IMR-90 (cell line): Measurements from ENCODE around the gene CLDN4. TPM values are rescaled to one million over a fixed set of nuclear protein-coding genes. Genes with fewer than 3 reads are reported as not detected.

ENCODE experiments used
- ATAC-seq: fragments of 200-7000 bp; cut with Tn5 transposase; 2 replicates; pipeline ENCODE4 v1.9.1; 2020; ENCODE audit warnings: low read depth, mild to moderate bottlenecking, moderate library complexity
- BruUV-seq: library from RNA; stranded (reverse); fragments of 400-500 nt; replicated peaks from 2 replicates; lab custom pipeline; 2021; lab: Mats Ljungman, UMichigan
- CTCF ChIA-PET: fragments of 300-600 bp; formaldehyde crosslinking; extraction: SDS; loops from one replicate; lab custom pipeline; 2021; ENCODE audit warnings: antibody characterized with exemption; lab: Yijun Ruan, JAX
- POLR2A ChIA-PET: fragments of 300-600 bp; sonication (Branson Sonifier 250); formaldehyde crosslinking; loops from one replicate; lab custom pipeline; 2022; ENCODE audit warnings: antibody characterized with exemption; ENCODE audit not compliant: unreplicated experiment; lab: Charles Lee
- DNase-seq: peaks from one replicate; pipeline ENCODE4 v3.0.0; 2013
- H2AFZ ChIP-seq: replicated peaks from 2 replicates; pipeline ENCODE3; 2013; ENCODE audit warnings: low read length, mild to moderate bottlenecking; ENCODE audit not compliant: poor library complexity
- H2AK5ac ChIP-seq: 2 replicates; pipeline ENCODE4 v1.6.1; 2013; ENCODE audit warnings: low read depth, low read length, inconsistent platforms
- H2AK9ac ChIP-seq: replicated peaks from 2 replicates; pipeline ENCODE3; 2013; ENCODE audit warnings: mild to moderate bottlenecking, low read depth, low read length, moderate library complexity; ENCODE audit not compliant: poor library complexity
- H2BK120ac ChIP-seq: 2 replicates; pipeline ENCODE4 v1.6.1; 2013; ENCODE audit warnings: low read depth, low read length, inconsistent platforms
- H2BK15ac ChIP-seq: 3 replicates; pipeline ENCODE4 v1.6.1; 2013; ENCODE audit warnings: low read depth, low read length, inconsistent platforms
- H2BK20ac ChIP-seq: 2 replicates; pipeline ENCODE4 v1.6.1; 2013; ENCODE audit warnings: low read depth, mild to moderate bottlenecking, inconsistent platforms, low read length, moderate library complexity
- H2BK5ac ChIP-seq: 2 replicates; pipeline ENCODE4 v1.6.1; 2013; ENCODE audit warnings: mild to moderate bottlenecking, low read depth, low read length, inconsistent platforms; ENCODE audit not compliant: poor library complexity, severe bottlenecking
- H3K14ac ChIP-seq: replicated peaks from 2 replicates; pipeline ENCODE4 v1.6.1; 2013; ENCODE audit warnings: low read depth, low read length, inconsistent platforms
- H3K18ac ChIP-seq: 2 replicates; pipeline ENCODE4 v1.6.1; 2013; ENCODE audit warnings: low read depth, low read length, control low read depth
- H3K23ac ChIP-seq: 2 replicates; pipeline ENCODE4 v1.6.1; 2013; ENCODE audit warnings: low read depth, low read length, inconsistent platforms
- H3K27ac ChIP-seq: 2 replicates; pipeline ENCODE4 v1.5.1; 2013; ENCODE audit warnings: mild to moderate bottlenecking, control low read depth, low read length; ENCODE audit not compliant: insufficient read depth
- H3K27me3 ChIP-seq: 2 replicates; pipeline ENCODE4 v1.6.1; 2013; ENCODE audit warnings: low read length; ENCODE audit not compliant: control insufficient read depth, insufficient read depth
- H3K36me3 ChIP-seq: 2 replicates; pipeline ENCODE4 v1.6.1; 2013; ENCODE audit warnings: low read length, mixed read lengths; ENCODE audit not compliant: control insufficient read depth, insufficient read depth
- H3K4ac ChIP-seq: 2 replicates; pipeline ENCODE4 v1.6.1; 2013; ENCODE audit warnings: low read depth, low read length, inconsistent platforms
- H3K4me1 ChIP-seq: 2 replicates; pipeline ENCODE4 v1.6.1; 2013; ENCODE audit warnings: low read length, mixed read lengths; ENCODE audit not compliant: control insufficient read depth, insufficient read depth
- H3K4me2 ChIP-seq: 2 replicates; pipeline ENCODE4 v1.6.1; 2013; ENCODE audit warnings: low read depth, mild to moderate bottlenecking, control low read depth, low read length, moderate library complexity
- H3K4me3 ChIP-seq: 2 replicates; pipeline ENCODE4 v1.5.1; 2013; ENCODE audit warnings: low read depth, mild to moderate bottlenecking, control low read depth, low read length, moderate library complexity; ENCODE audit not compliant: insufficient read depth
- H3K56ac ChIP-seq: 2 replicates; pipeline ENCODE4 v1.6.1; 2013; ENCODE audit warnings: low read length, inconsistent platforms; ENCODE audit not compliant: insufficient read depth; ENCODE audit errors: extremely low read depth
- H3K79me1 ChIP-seq, 2 experiments: 2 replicates each; pipeline ENCODE4 v1.6.1; 2013; ENCODE audit warnings: low read length in 2 of 2, inconsistent platforms in 1 of 2, low read depth in 1 of 2
- H3K9ac ChIP-seq: 2 replicates; pipeline ENCODE4 v1.6.1; 2013; ENCODE audit warnings: low read depth, low read length, control low read depth
- H3K9me1 ChIP-seq: 2 replicates; pipeline ENCODE4 v1.6.1; 2013; ENCODE audit warnings: low read length, inconsistent platforms; ENCODE audit not compliant: insufficient read depth
- H3K9me3 ChIP-seq: 2 replicates; pipeline ENCODE4 v1.6.1; 2013; ENCODE audit warnings: low read length; ENCODE audit not compliant: control insufficient read depth, insufficient read depth
- H4K20me1 ChIP-seq: 2 replicates; pipeline ENCODE4 v1.6.1; 2013; ENCODE audit warnings: low read length, inconsistent platforms; ENCODE audit not compliant: insufficient read depth
- H4K5ac ChIP-seq: 2 replicates; pipeline ENCODE4 v1.6.1; 2013; ENCODE audit warnings: mild to moderate bottlenecking, low read depth, low read length, control low read depth
- H4K8ac ChIP-seq, 2 experiments: 2 replicates each; pipeline ENCODE4 v1.6.1; 2013; ENCODE audit warnings: low read depth in 2 of 2, low read length in 2 of 2, control low read depth in 1 of 2, inconsistent platforms in 1 of 2
- H4K91ac ChIP-seq: 2 replicates; pipeline ENCODE4 v1.6.1; 2013; ENCODE audit warnings: low read depth, low read length, inconsistent platforms; ENCODE audit not compliant: insufficient read depth
- BHLHE40 ChIP-seq: fragments of 150-350 bp; IDR thresholded peaks from 2 replicates; pipeline ENCODE4 v1.6.1; 2016; ENCODE audit warnings: mild to moderate bottlenecking, low read depth, low read length
- CEBPB ChIP-seq: IDR thresholded peaks from 2 replicates; pipeline ENCODE4 v1.6.1; 2012; ENCODE audit warnings: low read depth, low read length, improper control_type of control experiment
- CHD1 ChIP-seq: IDR thresholded peaks from 2 replicates; pipeline ENCODE4 v1.6.1; 2012; ENCODE audit warnings: low read depth, low read length, improper control_type of control experiment
- CTCF ChIP-seq: conservative IDR thresholded peaks from 2 replicates; pipeline ENCODE4 v1.5.1; 2012; ENCODE audit warnings: mild to moderate bottlenecking, low read depth, low read length, improper control_type of control experiment
- FOS ChIP-seq: fragments of 150-350 bp; IDR thresholded peaks from 2 replicates; pipeline ENCODE4 v1.6.1; 2016; ENCODE audit warnings: low read depth, low read length
- MAZ ChIP-seq: IDR thresholded peaks from 2 replicates; pipeline ENCODE4 v1.6.1; 2012; ENCODE audit warnings: low read depth, mild to moderate bottlenecking, low read length, improper control_type of control experiment, moderate library complexity, borderline replicate concordance
- NFE2L2 ChIP-seq: fragments of 150-350 bp; IDR thresholded peaks from 2 replicates; pipeline ENCODE4 v1.6.1; 2016; ENCODE audit warnings: low read depth, mild to moderate bottlenecking, low read length
- RAD21 ChIP-seq: IDR thresholded peaks from 2 replicates; pipeline ENCODE4 v1.6.1; 2012; ENCODE audit warnings: low read length, improper control_type of control experiment
- RCOR1 ChIP-seq: IDR thresholded peaks from 2 replicates; pipeline ENCODE4 v1.6.1; 2012; ENCODE audit warnings: mild to moderate bottlenecking, low read length, improper control_type of control experiment; ENCODE audit not compliant: insufficient replicate concordance
- USF2 ChIP-seq: fragments of 150-350 bp; IDR thresholded peaks from 2 replicates; pipeline ENCODE4 v1.6.1; 2017; ENCODE audit warnings: mild to moderate bottlenecking, antibody characterized with exemption, low read length, low read depth
- WGBS, 2 experiments: methylation state at CpG; one replicate each; pipeline versions ENCODE4 v1.1.5 to v1.1.7; 2013; ENCODE audit warnings: missing lambda C conversion rate in 2 of 2; ENCODE audit not compliant: insufficient read length in 1 of 2; ENCODE audit errors: extremely low coverage in 2 of 2; 5-methylcytosine and 5-hydroxymethylcytosine counted together
- dilution Hi-C: fragments of 300-500 bp; cut with HindIII; formaldehyde crosslinking; loops from one replicate; pipeline ENCODE4 v1.14.3; 2018; ENCODE audit warnings: low sequenced_read_pairs; ENCODE audit not compliant: unreplicated experiment
- in situ Hi-C: fragments of 300-500 bp; cut with MboI; formaldehyde crosslinking; loops from 3 replicates; pipeline ENCODE4 v1.14.3; 2019; ENCODE audit warnings: low sequenced_read_pairs, inconsistent platforms, mixed read lengths
- intact Hi-C: fragments of 100-400 bp; cut with micrococcal nuclease; formaldehyde crosslinking; loops from 2 replicates; pipeline ENCODE4 v1.10.0; 2022
- polyA plus RNA-seq, 3 experiments: library from polyadenylated mRNA; depleted of rRNA; stranded (reverse); fragments of >200 nt; gene quantifications; 2 replicates each; pipeline ENCODE4 v1.2.3, GENCODE V29; 2012; ENCODE audit warnings: low replicate concordance in 1 of 3
- total RNA-seq: library from RNA; depleted of rRNA; stranded (reverse); fragments of >200 nt; gene quantifications from 2 replicates; pipeline ENCODE4 v1.2.3, GENCODE V29; 2012

CLDN4 gene
- total and polyA plus RNA-seq, 2 of the 4 experiments (the other 2 are of a cell fraction), result 2.9 to 4.4 TPM

- TF ChIP-seq CTCF (no peak), RCOR1 (no peak), BHLHE40 (no peak)
These were observed at the start of gene CLDN4 (continued) for GRCh38 chr7:73830681-73831583.

- Histone ChIP-seq H3K14ac (no peak overlapping the region), H2BK120ac (no peak overlapping the region), H4K5ac (no peak overlapping the region), H3K27ac (no peak overlapping the region), H2BK15ac (no peak overlapping the region), H2BK5ac (no peak overlapping the region), H3K36me3 (no peaks in the 10 kb centered on the region), H3K4me1 (no peaks in the 10 kb centered on the region), H2AFZ (no peak overlapping the region), H3K27me3 (no peaks in the 10 kb centered on the region), H4K91ac (no peak overlapping the region), H3K79me1 (no peaks in the 10 kb centered on the region), H3K23ac (no peak overlapping the region), H4K20me1 (no peaks in the 10 kb centered on the region), H3K4ac (no peak overlapping the region), H3K9ac (no peak overlapping the region), H2AK9ac (no peak overlapping the region), H3K4me2 (no peak overlapping the region), H2AK5ac (no peak overlapping the region), H4K8ac (no peak overlapping the region), H3K9me1 (no peaks in the 10 kb centered on the region), H3K4me3 (no peak overlapping the region), H3K18ac (no peak overlapping the region), H2BK20ac (no peak overlapping the region), H3K56ac (no peak overlapping the region), H3K9me3 (no peaks in the 10 kb centered on the region)
- DNase-seq, result no peak
- no CpG with 5 or more reads among the region's 1 CpG for WGBS, 2 experiments
- in situ Hi-C loops (no loop called here), dilution Hi-C loops (no loop called here), intact Hi-C loops (no loop called here)
- CTCF ChIA-PET, result no interaction called here
- BruUV-seq, result no TSS peak
- ATAC-seq, result no peak
- POLR2A ChIA-PET, result no interaction called here
- TF ChIP-seq NFE2L2, result no peak
- no peak for TF ChIP-seq CEBPB
- no peak for TF ChIP-seq MAZ
- no peak for TF ChIP-seq BHLHE40
- TF ChIP-seq RAD21, result no peak
- no peak for TF ChIP-seq FOS
- no peak for TF ChIP-seq CTCF
- no peak for TF ChIP-seq CHD1
- TF ChIP-seq USF2, result no peak
- no peak for TF ChIP-seq RCOR1
These were observed 44.2 kb upstream of the CLDN4 start for GRCh38 chr7:73786588-73786987.
